Measurements from ENCODE around the gene ANAPC1.
"Not testable (repeated sequence)": the region's sequence is repeated elsewhere in the genome, so short reads cannot be mapped to it uniquely, and the experiment has no call there.

Gene ANAPC1

DNA sequence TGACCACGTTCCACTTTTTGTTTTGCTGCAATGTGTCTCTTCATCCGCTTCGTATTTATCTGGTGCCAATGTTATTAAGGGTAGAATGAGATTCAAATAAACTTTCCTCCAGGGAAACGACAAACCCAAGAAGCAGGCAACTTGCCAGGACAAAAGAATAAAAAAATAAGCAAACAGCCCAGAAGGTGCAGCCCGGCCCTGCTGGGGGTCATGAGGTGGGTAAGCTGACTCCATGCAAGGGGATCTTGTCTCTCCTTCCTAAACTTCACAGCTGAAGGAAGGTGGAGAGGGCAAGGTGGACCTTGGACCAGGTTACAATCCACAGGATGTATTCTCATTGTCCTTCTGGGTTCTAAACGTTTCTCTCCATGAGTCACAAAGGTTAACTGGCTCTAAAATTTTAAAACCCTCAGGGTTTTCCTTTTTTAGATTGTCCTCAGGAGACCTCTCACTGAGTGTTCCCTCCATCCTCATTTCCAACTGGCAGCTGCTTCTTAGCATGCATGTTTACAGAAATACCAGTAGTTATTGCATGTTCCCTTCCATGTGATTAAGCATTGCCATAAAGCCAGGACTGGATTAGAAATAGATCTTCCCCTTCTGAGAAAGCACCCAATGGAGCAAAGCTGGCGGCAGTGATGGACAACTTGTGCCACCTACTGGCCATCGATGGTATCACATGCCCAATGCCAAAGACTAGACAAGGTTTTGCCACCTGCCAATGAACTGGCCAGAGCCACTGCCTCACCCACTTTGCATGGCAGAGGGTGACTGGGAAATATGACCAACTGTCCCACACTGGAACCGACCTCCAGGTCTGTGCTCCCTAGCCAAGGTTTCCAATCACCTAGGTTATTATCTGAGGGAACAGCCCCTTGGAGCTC, 147.9 kb downstream of the ANAPC1 start:
- not testable (repeated sequence) for DNase-seq (ENCODE audit: low spot score)

DNA sequence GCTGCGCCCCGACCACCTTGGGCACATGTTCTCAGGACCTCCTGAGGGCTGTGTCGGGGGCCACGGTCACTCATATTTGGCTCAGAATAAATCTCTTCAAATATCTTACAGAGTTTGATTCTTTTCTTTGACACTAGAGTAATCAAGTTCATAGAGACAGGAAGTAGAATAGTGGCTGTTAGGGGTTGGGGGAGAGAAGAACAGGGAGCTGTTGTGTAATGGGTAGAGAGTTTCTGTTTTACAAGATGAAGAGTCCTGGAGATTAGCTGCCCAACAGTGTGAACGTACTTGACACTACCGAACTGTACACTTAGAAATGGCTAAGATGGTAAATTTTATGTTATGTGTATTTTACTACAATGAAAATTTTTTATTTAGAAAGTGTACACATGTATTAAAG, 148.6 kb downstream of the ANAPC1 start:
- not testable (repeated sequence) for DNase-seq (ENCODE audit: low spot score)

DNA sequence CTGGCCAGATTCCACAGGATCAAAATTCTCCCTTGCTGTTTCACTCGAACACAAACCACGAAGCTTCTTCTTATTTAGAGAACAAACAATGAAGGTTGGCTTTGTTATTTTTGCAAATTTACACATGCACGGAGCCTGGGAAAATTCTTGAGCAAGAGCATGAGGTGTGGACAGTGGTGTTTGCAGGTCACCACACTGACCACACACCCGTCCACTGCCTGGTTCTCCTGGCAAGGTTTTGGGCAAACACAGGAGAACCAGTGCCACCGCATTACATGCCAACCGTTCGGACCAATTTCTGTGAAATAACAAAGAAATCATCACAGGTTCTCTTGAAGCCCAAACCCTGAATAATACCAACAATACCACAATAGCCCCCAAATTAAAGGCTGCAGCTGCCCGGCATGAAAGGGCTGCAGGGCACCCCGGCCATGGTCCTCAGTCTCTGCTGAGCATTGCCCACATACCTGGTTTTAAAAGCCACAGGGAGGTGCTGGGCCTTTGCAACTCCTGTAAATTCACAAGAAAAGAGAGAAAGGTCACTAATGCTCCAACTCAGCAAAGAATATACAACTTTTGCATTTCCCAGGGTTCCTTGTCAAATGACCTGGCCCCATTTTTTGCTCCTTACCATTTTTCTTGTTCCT, 154.1 kb downstream of the ANAPC1 start:
- not testable (repeated sequence) for DNase-seq (ENCODE audit: low spot score)

DNA sequence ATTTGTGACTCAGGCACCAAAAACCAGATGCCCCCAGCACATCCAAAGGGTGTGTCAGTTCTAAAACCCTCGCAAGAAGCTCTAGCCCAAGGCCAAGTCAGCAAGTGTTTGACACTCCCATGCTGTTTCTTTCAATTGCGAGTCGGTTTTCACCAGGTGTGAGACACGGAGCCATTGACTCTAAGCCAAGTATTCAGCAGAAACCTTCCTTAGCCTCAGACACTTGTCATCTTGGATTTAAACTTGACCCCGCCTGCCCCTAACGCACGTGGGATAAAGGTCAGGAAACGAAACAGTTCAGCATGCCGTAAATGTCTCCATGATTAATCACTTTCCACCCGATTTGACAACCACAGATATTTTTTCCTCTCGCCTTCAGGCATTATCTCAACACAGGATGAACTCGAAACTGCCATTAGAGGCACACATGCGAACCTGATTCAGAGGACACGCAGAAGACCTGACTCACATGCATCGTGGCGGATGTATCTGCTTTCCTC, 156.3 kb downstream of the ANAPC1 start:
- DNase-seq (ENCODE audit: low spot score): not testable (repeated sequence)

DNA sequence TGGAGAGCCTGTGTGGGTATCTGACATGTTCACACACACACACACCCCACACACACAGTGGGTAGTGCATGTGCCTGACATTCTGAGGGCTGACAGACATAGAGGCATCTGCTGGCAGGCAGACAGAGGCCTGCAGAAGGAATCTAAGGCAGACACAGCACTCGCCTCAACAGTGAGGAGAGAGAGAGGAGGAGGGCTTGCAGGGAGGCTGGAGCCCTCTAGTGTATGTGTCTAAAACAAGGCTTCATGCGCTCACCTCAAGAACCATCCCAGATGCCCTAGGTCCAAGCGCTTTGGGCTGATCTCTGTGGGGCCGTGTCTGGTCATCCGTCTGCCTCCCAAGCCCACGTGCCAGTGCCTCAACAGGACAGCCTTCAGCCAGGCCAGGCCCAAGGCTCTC, 158.3 kb downstream of the ANAPC1 start:
- DNase-seq (ENCODE audit: low spot score): not testable (repeated sequence)

DNA sequence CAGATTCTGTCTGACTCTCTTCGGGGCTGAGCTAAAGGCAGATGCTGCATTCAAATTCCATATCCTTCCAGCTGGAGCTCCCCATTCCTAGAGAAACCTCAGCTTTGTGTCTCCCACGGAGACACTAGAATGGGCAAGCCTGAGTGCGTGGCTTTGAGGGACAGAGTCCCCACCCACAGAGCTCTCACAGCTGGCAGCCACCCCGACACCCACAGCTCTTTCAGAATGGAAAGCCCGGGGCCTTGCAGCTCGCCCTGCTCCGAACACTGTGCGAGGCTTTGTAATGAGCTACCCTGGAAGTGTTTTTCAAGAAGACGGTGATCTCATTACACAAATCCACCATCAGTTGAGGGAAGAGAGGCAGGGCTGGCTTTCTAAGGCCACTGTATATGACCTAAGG, 164.4 kb downstream of the ANAPC1 start:
- DNase-seq (ENCODE audit: low spot score): not testable (repeated sequence)

Data from AG08395 (cell line).